Activated CD4-positive, alpha-beta T cell treated with anti-CD3 and anti-CD28 coated beads, Interleukin-2, amount 10 ng/mL, durations not matched to agents 7 days and 5 days (primary cell): ENCODE measurements around the gene GOLGA5. TPM values are rescaled to one million over a fixed set of nuclear protein-coding genes. Genes with fewer than 3 reads are reported as not detected.
"Not testable (repeated sequence)": the region's sequence is repeated elsewhere in the genome, so short reads cannot be mapped to it uniquely, and the experiment has no call there.

ENCODE experiments used
- CTCF ChIA-PET: fragments of 350-600 bp; sonication (Branson Sonifier 250); formaldehyde crosslinking; loops from one replicate; lab custom pipeline; 2021; ENCODE audit warnings: antibody characterized with exemption; lab: Charles Lee
- POLR2A ChIA-PET: fragments of 350-600 bp; sonication (Branson Sonifier 250); formaldehyde crosslinking; loops from one replicate; lab custom pipeline; 2021; ENCODE audit warnings: antibody characterized with exemption; lab: Charles Lee
- DNase-seq: peaks from one replicate; pipeline ENCODE4 v3.0.0-alpha.2; 2020
- H3K27ac Mint-ChIP-seq: one replicate; pipeline ENCODE4 v1.8.0; 2021; ENCODE audit warnings: mild to moderate bottlenecking, moderate library complexity, mixed read lengths
- H3K27me3 Mint-ChIP-seq: one replicate; pipeline ENCODE4 v1.8.0; 2021; ENCODE audit warnings: mixed read lengths
- H3K36me3 Mint-ChIP-seq: one replicate; pipeline ENCODE4 v1.8.0; 2021; ENCODE audit warnings: low read depth, mixed read lengths
- H3K4me1 Mint-ChIP-seq: one replicate; pipeline ENCODE4 v1.8.0; 2021; ENCODE audit warnings: mixed read lengths
- H3K4me3 Mint-ChIP-seq: one replicate; pipeline ENCODE4 v1.8.0; 2021; ENCODE audit warnings: mild to moderate bottlenecking, moderate library complexity, mixed read lengths
- H3K9me3 Mint-ChIP-seq: one replicate; pipeline ENCODE4 v1.8.0; 2021; ENCODE audit warnings: mixed read lengths
- total RNA-seq, 2 experiments: library from RNA; stranded (reverse); gene quantifications; one replicate each; pipeline ENCODE4 v1.2.3, GENCODE V29; 2021

Gene GOLGA5, protein sequence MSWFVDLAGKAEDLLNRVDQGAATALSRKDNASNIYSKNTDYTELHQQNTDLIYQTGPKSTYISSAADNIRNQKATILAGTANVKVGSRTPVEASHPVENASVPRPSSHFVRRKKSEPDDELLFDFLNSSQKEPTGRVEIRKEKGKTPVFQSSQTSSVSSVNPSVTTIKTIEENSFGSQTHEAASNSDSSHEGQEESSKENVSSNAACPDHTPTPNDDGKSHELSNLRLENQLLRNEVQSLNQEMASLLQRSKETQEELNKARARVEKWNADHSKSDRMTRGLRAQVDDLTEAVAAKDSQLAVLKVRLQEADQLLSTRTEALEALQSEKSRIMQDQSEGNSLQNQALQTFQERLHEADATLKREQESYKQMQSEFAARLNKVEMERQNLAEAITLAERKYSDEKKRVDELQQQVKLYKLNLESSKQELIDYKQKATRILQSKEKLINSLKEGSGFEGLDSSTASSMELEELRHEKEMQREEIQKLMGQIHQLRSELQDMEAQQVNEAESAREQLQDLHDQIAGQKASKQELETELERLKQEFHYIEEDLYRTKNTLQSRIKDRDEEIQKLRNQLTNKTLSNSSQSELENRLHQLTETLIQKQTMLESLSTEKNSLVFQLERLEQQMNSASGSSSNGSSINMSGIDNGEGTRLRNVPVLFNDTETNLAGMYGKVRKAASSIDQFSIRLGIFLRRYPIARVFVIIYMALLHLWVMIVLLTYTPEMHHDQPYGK
- 10 to 100 TPM; 20.4 to 23.1 TPM for total RNA-seq

GRCh38 chr14:92793709-92794546 lies at the start of gene GOLGA5:
GOLGA5 (plus strand) TSS chr14:92794305; CDS start chr14:92797438, 3,133 bp downstream.
- POLR2A ChIA-PET, result no interaction called here
- peak within 1 kb of the TSS; percentile 89 for H3K27ac Mint-ChIP-seq
- H3K27me3 Mint-ChIP-seq, result peaks cover 18% of the 10 kb centered on the region
- H3K9me3 Mint-ChIP-seq, result peaks cover 27% of the 10 kb centered on the region
- CTCF ChIA-PET, result interaction anchor here (0.7 to 1.0 kb wide), 2 partner anchors 79 to 80 kb away, joined by 3 read pairs; no protein-coding TSS in a partner anchor
- peak within 1 kb of the TSS; percentile 99 for H3K4me3 Mint-ChIP-seq
- peaks cover 34% of the 10 kb centered on the region for H3K4me1 Mint-ChIP-seq
- peak; percentile 97 for DNase-seq
- H3K36me3 Mint-ChIP-seq, result peaks cover 24% of the 10 kb centered on the region

- Mint-ChIP-seq H3K27me3 (peaks cover 47% of the 10 kb centered on the region), H3K9me3 (peaks cover 3% of the 10 kb centered on the region), H3K27ac (no peak overlapping the region), H3K4me3 (peak overlapping the region; percentile 72), H3K36me3 (peaks cover 2% of the 10 kb centered on the region), H3K4me1 (peaks cover 40% of the 10 kb centered on the region)
- no peak for DNase-seq
- ChIA-PET CTCF (interaction anchor here (0.9 to 1.9 kb wide), 2 partner anchors 8 to 58 kb away, joined by 3 to 4 read pairs; no protein-coding TSS in a partner anchor), POLR2A (no interaction called here)
Observed at GRCh38 chr14:92747701-92748258, 46.3 kb upstream of the GOLGA5 start.

DNA sequence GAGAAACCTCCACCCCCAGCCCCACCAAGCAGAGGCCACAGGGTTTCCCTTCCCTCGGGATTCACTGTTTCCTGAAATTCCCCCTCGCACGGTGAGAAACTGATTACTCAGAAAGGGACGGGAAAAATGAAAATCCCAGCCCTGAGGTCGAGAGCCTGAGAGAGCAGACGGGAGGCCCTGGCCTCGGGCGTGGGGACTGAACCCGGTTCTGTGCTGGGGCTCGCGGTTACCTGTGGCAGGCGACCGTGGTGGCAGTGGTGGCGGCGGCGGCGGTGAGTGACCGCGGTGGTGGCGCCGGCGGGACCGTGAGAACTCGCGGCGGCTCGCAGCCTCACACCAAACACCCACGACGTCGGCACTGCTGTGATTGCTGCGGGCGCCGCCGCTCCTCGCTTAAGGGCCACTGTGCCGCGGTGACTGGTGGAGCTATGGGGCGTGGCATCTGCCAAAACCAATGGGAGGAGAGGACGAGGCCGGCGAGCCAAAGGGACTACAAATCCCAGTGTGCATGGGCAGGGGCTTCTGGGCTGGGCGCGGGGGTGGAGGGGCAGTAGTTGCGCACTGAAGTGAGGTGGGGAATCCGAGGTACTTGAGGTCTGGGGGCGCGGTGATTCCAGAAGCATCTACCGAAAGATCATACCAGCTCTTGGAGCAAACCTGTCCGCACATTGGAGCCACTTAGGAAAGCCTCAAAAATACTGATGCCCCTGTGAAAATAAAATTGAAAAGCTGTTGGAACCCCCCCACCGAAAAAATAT lies 45.7 kb upstream of the GOLGA5 start, which contains the start of gene LGMN:
LGMN (minus strand) TSS at position 369 of the 758 bp plus-strand sequence. CDS start 15,841 bp downstream, outside the sequence.
- peak; percentile 81 for DNase-seq
- peaks cover 3% of the 10 kb centered on the region for H3K9me3 Mint-ChIP-seq
- ChIA-PET POLR2A (no interaction called here), CTCF (interaction anchor here (0.7 to 1.9 kb wide), 5 partner anchors 9 to 58 kb away, joined by 3 to 5 read pairs (median 3); no protein-coding TSS in a partner anchor)
- peak within 1 kb of the TSS; percentile 46 for H3K27ac Mint-ChIP-seq
- H3K36me3 Mint-ChIP-seq, result peaks cover 2% of the 10 kb centered on the region
- peaks cover 40% of the 10 kb centered on the region for H3K4me1 Mint-ChIP-seq
- H3K27me3 Mint-ChIP-seq, result peaks cover 47% of the 10 kb centered on the region
- peak within 1 kb of the TSS; percentile 72 for H3K4me3 Mint-ChIP-seq

GRCh38 chr14:92750222-92750728 lies 43.8 kb upstream of the GOLGA5 start:
- CTCF ChIA-PET, result interaction anchor here (0.9 to 1.5 kb wide), 3 partner anchors 13 to 30 kb away, joined by 3 to 6 read pairs (median 3); no protein-coding TSS in a partner anchor
- Mint-ChIP-seq H3K4me1 (peaks cover 40% of the 10 kb centered on the region), H3K27ac (peak overlapping the region; percentile 78)

DNA sequence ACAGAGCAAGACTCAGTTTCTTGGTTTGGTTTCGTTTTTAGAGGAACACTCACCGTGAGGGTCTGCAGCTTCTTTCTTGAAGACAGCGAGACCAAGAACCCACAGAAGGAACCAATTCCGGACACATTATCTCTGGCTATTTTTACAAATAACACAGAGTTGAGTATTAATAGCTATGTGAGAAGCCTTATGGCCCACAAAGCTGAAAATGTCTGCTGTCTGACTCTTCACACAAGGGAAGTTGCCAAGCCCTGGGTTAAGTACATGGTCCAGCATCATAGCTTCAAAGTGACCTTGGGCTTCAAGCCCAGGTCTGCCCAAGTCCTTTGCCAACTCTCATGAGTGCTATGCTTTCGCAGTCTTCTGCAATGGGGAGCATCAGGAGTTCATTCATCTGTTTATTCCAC lies 43.1 kb upstream of the GOLGA5 start:
- Mint-ChIP-seq H3K4me3 (peak overlapping the region; percentile 62), H3K36me3 (peaks cover 2% of the 10 kb centered on the region), H3K27me3 (peaks cover 43% of the 10 kb centered on the region), H3K9me3 (peaks cover 3% of the 10 kb centered on the region), H3K4me1 (peaks cover 40% of the 10 kb centered on the region), H3K27ac (no peak overlapping the region)
- ChIA-PET POLR2A (interaction anchor here (0.6 kb wide), 1 partner anchor 25 kb away, joined by 3 read pairs; no protein-coding TSS in a partner anchor), CTCF (interaction anchor here (0.6 to 1.5 kb wide), 7 partner anchors 12 to 405 kb away, joined by 3 to 4 read pairs (median 3); no protein-coding TSS in a partner anchor)
- DNase-seq, result no peak

More at GRCh38 chr14:92750222-92750728, 43.8 kb upstream of the GOLGA5 start:
- peak; percentile 22 for DNase-seq
- POLR2A ChIA-PET, H3K9me3 Mint-ChIP-seq, H3K36me3 Mint-ChIP-seq: not testable (repeated sequence)
- peaks cover 46% of the 10 kb centered on the region for H3K27me3 Mint-ChIP-seq
- H3K4me3 Mint-ChIP-seq, result peak overlapping the region; percentile 62

DNA sequence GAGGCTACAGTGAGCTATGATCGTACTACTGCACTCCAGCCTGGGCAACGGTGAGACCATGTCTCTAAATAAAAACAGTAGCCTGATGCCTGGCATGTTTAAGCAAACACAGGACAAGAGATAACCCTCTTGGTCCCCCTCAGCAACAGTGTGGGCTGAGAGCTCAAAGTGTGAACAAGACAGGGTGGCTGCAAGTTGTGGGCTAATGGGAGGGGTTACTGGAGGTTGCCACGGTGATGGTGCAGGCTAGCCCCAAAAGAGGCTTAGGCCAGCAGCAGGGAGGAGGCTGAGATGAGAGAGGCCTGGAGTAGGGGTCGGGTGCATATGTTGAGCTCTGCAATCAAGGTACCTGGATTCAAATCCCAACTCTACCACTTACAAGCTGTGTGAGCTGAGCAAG lies 42.3 kb upstream of the GOLGA5 start:
- POLR2A ChIA-PET, result no interaction called here
- H3K36me3 Mint-ChIP-seq, result peaks cover 2% of the 10 kb centered on the region
- no peak overlapping the region for H3K4me3 Mint-ChIP-seq
- CTCF ChIA-PET, result interaction anchor here (1.0 to 1.4 kb wide), 2 partner anchors 20 to 31 kb away, joined by 3 read pairs; no protein-coding TSS in a partner anchor
- no peak for DNase-seq
- H3K4me1 Mint-ChIP-seq, result peaks cover 40% of the 10 kb centered on the region
- peak overlapping the region; percentile 63 for H3K27ac Mint-ChIP-seq
- peaks cover 37% of the 10 kb centered on the region for H3K27me3 Mint-ChIP-seq
- peaks cover 3% of the 10 kb centered on the region for H3K9me3 Mint-ChIP-seq

DNA sequence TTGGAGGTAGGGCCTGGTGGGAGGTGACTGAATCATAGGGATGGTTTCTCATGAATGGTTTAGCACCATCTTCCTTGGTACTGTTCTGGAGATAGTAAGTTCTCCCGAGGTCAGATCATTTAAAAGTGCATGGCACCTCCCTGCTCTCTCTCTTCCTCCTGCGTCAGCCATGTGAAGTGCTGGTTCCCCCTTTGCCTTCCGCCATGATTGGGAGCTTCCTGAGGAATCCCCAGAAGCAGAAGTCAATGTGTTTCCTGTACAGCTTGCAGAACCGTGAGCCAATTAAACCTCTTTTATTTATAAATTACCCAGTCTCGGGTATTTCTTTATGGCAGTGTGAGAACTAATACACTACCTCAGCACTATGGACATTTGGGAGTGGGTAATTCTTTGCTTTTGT lies 40.9 kb upstream of the GOLGA5 start:
- Mint-ChIP-seq H3K9me3 (peaks cover 3% of the 10 kb centered on the region), H3K4me1 (peaks cover 29% of the 10 kb centered on the region), H3K36me3 (peaks cover 5% of the 10 kb centered on the region), H3K4me3 (no peak overlapping the region), H3K27ac (no peak overlapping the region), H3K27me3 (peaks cover 25% of the 10 kb centered on the region)
- ChIA-PET POLR2A (no interaction called here), CTCF (no interaction called here)
- DNase-seq, result no peak

DNA sequence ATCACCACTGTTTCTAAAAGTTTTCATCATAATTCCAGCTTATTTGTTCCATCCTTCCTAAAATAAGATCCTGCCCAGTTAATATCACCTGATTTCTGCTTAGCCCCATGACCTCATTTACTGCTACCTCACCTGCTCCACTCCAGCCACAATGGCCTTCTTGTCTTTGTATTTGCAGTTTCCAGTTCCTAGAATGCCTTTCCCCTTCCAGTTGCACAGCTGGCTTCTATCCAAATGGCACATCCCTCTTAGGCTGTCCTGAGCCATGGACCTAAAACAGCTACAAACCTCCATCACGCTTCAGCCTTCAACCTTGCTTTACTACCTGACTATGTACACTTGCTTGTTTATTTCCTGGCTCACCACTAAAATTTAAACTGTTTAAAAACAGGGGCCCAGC lies 39.1 kb upstream of the GOLGA5 start:
- peaks cover 8% of the 10 kb centered on the region for H3K27me3 Mint-ChIP-seq
- H3K27ac Mint-ChIP-seq, result no peak overlapping the region
- no peak overlapping the region for H3K4me3 Mint-ChIP-seq
- peaks cover 6% of the 10 kb centered on the region for H3K36me3 Mint-ChIP-seq
- H3K4me1 Mint-ChIP-seq, result peaks cover 31% of the 10 kb centered on the region
- ChIA-PET POLR2A (no interaction called here), CTCF (interaction anchor here (0.8 kb wide), 1 partner anchor 51 kb away, joined by 3 read pairs; no protein-coding TSS in a partner anchor)
- peaks cover 5% of the 10 kb centered on the region for H3K9me3 Mint-ChIP-seq
- DNase-seq, result no peak

DNA sequence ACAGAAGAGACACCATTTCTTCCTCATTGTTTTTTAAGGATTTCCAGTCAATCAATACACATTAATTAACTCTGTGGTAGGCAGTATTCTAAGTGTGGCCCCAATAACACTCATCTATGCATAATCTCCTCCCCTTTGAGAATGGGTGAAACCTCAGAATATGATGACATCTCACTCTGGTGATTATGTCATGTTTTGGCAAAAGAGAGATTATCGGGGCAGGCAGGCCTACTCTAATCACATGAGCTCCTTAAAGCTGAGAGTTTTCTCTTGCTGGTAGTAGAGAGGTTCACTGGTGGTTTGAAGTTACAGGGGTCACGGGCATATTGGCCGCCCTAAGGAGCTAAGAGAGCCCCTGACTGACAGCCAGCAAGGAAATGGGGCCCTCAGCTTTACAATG lies 38.6 kb upstream of the GOLGA5 start:
- H3K27ac Mint-ChIP-seq, result no peak overlapping the region
- CTCF ChIA-PET, result no interaction called here
- H3K27me3 Mint-ChIP-seq, result peaks cover 3% of the 10 kb centered on the region
- POLR2A ChIA-PET, result no interaction called here
- H3K36me3 Mint-ChIP-seq, result peaks cover 6% of the 10 kb centered on the region
- no peak overlapping the region for H3K4me3 Mint-ChIP-seq
- peaks cover 5% of the 10 kb centered on the region for H3K9me3 Mint-ChIP-seq
- DNase-seq, result no peak
- peaks cover 31% of the 10 kb centered on the region for H3K4me1 Mint-ChIP-seq

DNA sequence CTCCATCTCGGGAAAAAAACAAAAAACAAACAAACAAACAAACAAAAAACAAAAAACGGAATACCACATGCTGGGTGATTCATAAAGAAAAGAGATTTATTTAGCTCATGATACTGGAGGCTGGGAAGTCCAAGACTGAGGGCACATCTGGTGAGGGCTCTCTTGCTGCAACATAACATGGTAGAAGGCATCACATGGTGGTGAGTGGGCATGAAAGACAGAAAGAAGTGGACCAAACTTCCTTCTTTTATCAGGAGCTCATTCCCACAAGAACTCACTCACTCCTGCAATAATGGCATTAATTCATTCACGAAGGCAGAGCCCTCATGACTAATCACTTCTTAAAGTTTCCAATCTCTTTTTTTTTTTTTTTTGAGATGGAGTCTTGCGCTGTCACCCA lies 37.7 kb upstream of the GOLGA5 start:
- no peak overlapping the region for H3K27ac Mint-ChIP-seq
- H3K27me3 Mint-ChIP-seq, result peaks cover 6% of the 10 kb centered on the region
- ChIA-PET CTCF (no interaction called here), POLR2A (no interaction called here)
- H3K36me3 Mint-ChIP-seq, result peaks cover 6% of the 10 kb centered on the region
- H3K9me3 Mint-ChIP-seq, result peaks cover 5% of the 10 kb centered on the region
- H3K4me1 Mint-ChIP-seq, result peaks cover 31% of the 10 kb centered on the region
- DNase-seq, result no peak
- H3K4me3 Mint-ChIP-seq, result no peak overlapping the region

- Mint-ChIP-seq H3K9me3 (peaks cover 5% of the 10 kb centered on the region), H3K27me3 (peaks cover 10% of the 10 kb centered on the region), H3K27ac (no peak overlapping the region), H3K36me3 (peaks cover 6% of the 10 kb centered on the region), H3K4me1 (peaks cover 28% of the 10 kb centered on the region), H3K4me3 (no peak overlapping the region)
- POLR2A ChIA-PET, result no interaction called here
- CTCF ChIA-PET, result no interaction called here
- no peak for DNase-seq
Observed at GRCh38 chr14:92759300-92759678, 34.8 kb upstream of the GOLGA5 start.
